Psoas muscle (tissue), 8 donors: ENCODE data around the gene IFNA16. TPM values are rescaled to one million over a fixed set of nuclear protein-coding genes. Genes with fewer than 3 reads are reported as not detected.
"Not testable (repeated sequence)": the region's sequence is repeated elsewhere in the genome, so short reads cannot be mapped to it uniquely, and the experiment has no call there.

ENCODE experiments used
- ATAC-seq, 4 donors: fragments of 200-7000 bp; cut with Tn5 transposase; one replicate each; pipeline ENCODE4 v1.9.1; 2020; ENCODE audit warnings: moderate library complexity in 3 of 4, mild to moderate bottlenecking in 2 of 4
- DNase-seq, 2 donors: peaks; one replicate each; pipeline ENCODE4 v3.0.0-alpha.2; 2020
- H3K27ac ChIP-seq: fragments of 200-600 bp; one replicate; pipeline ENCODE4 v1.8.0; 2022
- H3K27me3 ChIP-seq, 3 donors: fragments of 200-600 bp in 1 of 3; one replicate each; pipeline versions ENCODE4 v1.6.1 to v1.8.0; 2013 to 2022; ENCODE audit warnings: low read length in 2 of 3, mild to moderate bottlenecking in 2 of 3, moderate library complexity in 1 of 3; ENCODE audit not compliant: insufficient read depth in 3 of 3
- H3K36me3 ChIP-seq, 2 donors: fragments of 200-600 bp in 1 of 2; one replicate each; pipeline versions ENCODE4 v1.6.1 to v1.8.0; 2013 to 2022; ENCODE audit warnings: low read depth in 1 of 2, mild to moderate bottlenecking in 1 of 2, moderate library complexity in 1 of 2; ENCODE audit not compliant: insufficient read depth in 1 of 2
- H3K4me1 ChIP-seq: fragments of 200-600 bp; one replicate; pipeline ENCODE4 v1.8.0; 2022
- H3K4me3 ChIP-seq: fragments of 200-600 bp; one replicate; pipeline ENCODE4 v1.8.0; 2022; ENCODE audit warnings: mild to moderate bottlenecking
- H3K9me3 ChIP-seq: fragments of 200-600 bp; one replicate; pipeline ENCODE4 v1.8.0; 2022
- CTCF ChIP-seq: fragments of 200-600 bp; IDR thresholded peaks from one replicate; pipeline ENCODE4 v1.8.0; 2022; ENCODE audit warnings: antibody characterized with exemption
- WGBS, 3 donors: extraction: QIAGEN DNeasy Blood & Tissue Kit; methylation state at CpG; one replicate each; pipeline versions ENCODE4 v1.1.6 to v1.1.7; 2013; 5-methylcytosine and 5-hydroxymethylcytosine counted together
- intact Hi-C, 2 donors: fragments of 100-400 bp; cut with DNase I; formaldehyde crosslinking; loops; one replicate each; pipeline versions ENCODE4 v1.11.0 to v1.14.2; 2022
- polyA plus RNA-seq, 3 donors: library from polyadenylated mRNA; stranded (reverse); fragments of 200-250 nt; gene quantifications; one replicate each; pipeline ENCODE4 v1.2.3, GENCODE V29; 2013
- total RNA-seq, 4 donors: library from RNA; stranded (reverse); fragmentation: NEBNext Ultra II Directional in 2 of 4; extraction: Animal tissue kit (Norgen Biotek cat#: 25700) in 2 of 4; gene quantifications; one replicate each; pipeline versions ENCODE4 v1.2.1 to v1.2.4, GENCODE V29; 2021 to 2023
- donor health status: healthy with polysubstance abuse.
- donor health status: DM: no; HTN: no; CAD: no; lungs with moderate emphysema.
- donor health status: Bipolar disorder and iron deficiency.
- donor health status: healthy.
- donor health status: DM: yes; HTN: yes; CAD: no.
- donor health status: DM: no; HTN: no; CAD: no.
- donor health status: DM: no; HTN: no; CAD: no.
- donor health status: DM: yes; HTN: yes; CAD: no.

IFNA16 gene
- total and polyA plus RNA-seq, 7 donors, result not detected

GRCh38 chr9:21174671-21175070 lies 42.4 kb downstream of the IFNA16 start:
- Histone ChIP-seq H3K27ac (no peak overlapping the region), H3K27me3 (no peaks in the 10 kb centered on the region), H3K9me3 (no peaks in the 10 kb centered on the region), H3K4me3 (no peak overlapping the region), H3K36me3 (no peaks in the 10 kb centered on the region), H3K4me1 (no peaks in the 10 kb centered on the region)
- DNase-seq, result no peak
- WGBS, 3 donors, result 75 to 86% (median 79%) methylated on average over 2 of the region's 2 CpGs
- no peak for TF ChIP-seq CTCF
- intact Hi-C loops, result no loop called here
- no peak for ATAC-seq

GRCh38 chr9:21172156-21172555 lies 45.0 kb downstream of the IFNA16 start:
- no peaks in the 10 kb centered on the region for H3K36me3 ChIP-seq
- intact Hi-C loops, result no loop called here
- no peak overlapping the region for H3K27ac ChIP-seq
- no peaks in the 10 kb centered on the region for H3K4me1 ChIP-seq
- DNase-seq (no peak), ATAC-seq (no peak)
- H3K9me3 ChIP-seq, result no peaks in the 10 kb centered on the region
- H3K4me3 ChIP-seq, result no peak overlapping the region
- no peak for TF ChIP-seq CTCF
- no peaks in the 10 kb centered on the region for H3K27me3 ChIP-seq
- WGBS, 3 donors, result 88 to 91% (median 89%) methylated on average over 3 of the region's 3 CpGs

- Histone ChIP-seq H3K4me3 (no peak overlapping the region), H3K27ac (no peak overlapping the region), H3K4me1 (no peaks in the 10 kb centered on the region), H3K27me3 (no peaks in the 10 kb centered on the region), H3K36me3 (no peaks in the 10 kb centered on the region), H3K9me3 (no peaks in the 10 kb centered on the region)
- WGBS, 3 donors, result 59 to 81% (median 74%) methylated on average over 1 of the region's 1 CpG
- intact Hi-C loops, result no loop called here
- DNase-seq, result no peak
- ATAC-seq, result no peak
- no peak for TF ChIP-seq CTCF
These were observed 45.8 kb downstream of the IFNA16 start for GRCh38 chr9:21171351-21171750.

GRCh38 chr9:21166560-21166959 lies 50.6 kb downstream of the IFNA16 start, which contains the start of gene IFNA21:
Gene IFNA21, minus strand, starts transcription at chr9:21166660. Its CDS starts 48 bp downstream, at chr9:21166612.
- H3K4me3 ChIP-seq, ATAC-seq, H3K9me3 ChIP-seq, H3K4me1 ChIP-seq, intact Hi-C loops, H3K27me3 ChIP-seq, DNase-seq, H3K36me3 ChIP-seq, H3K27ac ChIP-seq: not testable (repeated sequence)
- 77 to 83% (median 82%) methylated on average over 2 of the region's 2 CpGs for WGBS, 3 donors

Other genes starting within 250 kb of the IFNA16 start
- under 1 TPM; 0.23 to 0.52 (median 0.38) TPM for gene HACD4, start 185.7 kb downstream of the IFNA16 start, total RNA-seq
- gene HACD4, start 185.7 kb downstream of the IFNA16 start, polyA plus RNA-seq, result under 1 TPM; 0.16 to 0.21 (median 0.16) TPM
- not detected for gene IFNB1, start 139.4 kb downstream of the IFNA16 start, total RNA-seq
- gene IFNB1, start 139.4 kb downstream of the IFNA16 start, polyA plus RNA-seq, result not detected
- not detected for gene IFNW1, start 75.5 kb downstream of the IFNA16 start, total RNA-seq
- not detected for gene IFNW1, start 75.5 kb downstream of the IFNA16 start, polyA plus RNA-seq
- not detected for gene IFNA21, start 50.7 kb downstream of the IFNA16 start, total RNA-seq
- gene IFNA21, start 50.7 kb downstream of the IFNA16 start, polyA plus RNA-seq, result not detected
- not detected for gene IFNA4, start 29.7 kb downstream of the IFNA16 start, total RNA-seq
- not detected for gene IFNA4, start 29.7 kb downstream of the IFNA16 start, polyA plus RNA-seq
- gene IFNA7, start 15.1 kb downstream of the IFNA16 start, total RNA-seq, result not detected
- not detected for gene IFNA7, start 15.1 kb downstream of the IFNA16 start, polyA plus RNA-seq
- not detected for gene IFNA10, start 10.2 kb downstream of the IFNA16 start, total RNA-seq
- gene IFNA10, start 10.2 kb downstream of the IFNA16 start, polyA plus RNA-seq, result under 1 TPM in 1 of 3 donors, not detected in 2; 0.14 TPM
- not detected for gene IFNA17, start 10.9 kb upstream of the IFNA16 start, total RNA-seq
- not detected for gene IFNA17, start 10.9 kb upstream of the IFNA16 start, polyA plus RNA-seq
- not detected for gene IFNA14, start 22.7 kb upstream of the IFNA16 start, total RNA-seq
- gene IFNA14, start 22.7 kb upstream of the IFNA16 start, polyA plus RNA-seq, result not detected
- gene IFNA5, start 88.0 kb upstream of the IFNA16 start, total RNA-seq, result not detected
- under 1 TPM in 1 of 3 donors, not detected in 2; 0.05 TPM for gene IFNA5, start 88.0 kb upstream of the IFNA16 start, polyA plus RNA-seq
- gene KLHL9, start 118.1 kb upstream of the IFNA16 start, total RNA-seq, result 10 to 100 TPM in 1 of 4 donors, 1 to 10 TPM in 3; 7.5 to 10.2 (median 8.0) TPM
- gene KLHL9, start 118.1 kb upstream of the IFNA16 start, polyA plus RNA-seq, result 1 to 10 TPM; 3.6 to 8.4 (median 5.2) TPM
- not detected for gene IFNA6, start 133.6 kb upstream of the IFNA16 start, total RNA-seq
- not detected for gene IFNA6, start 133.6 kb upstream of the IFNA16 start, polyA plus RNA-seq
- not detected for gene IFNA13, start 150.7 kb upstream of the IFNA16 start, total RNA-seq
- not detected for gene IFNA13, start 150.7 kb upstream of the IFNA16 start, polyA plus RNA-seq
- not detected for gene IFNA2, start 168.1 kb upstream of the IFNA16 start, total RNA-seq
- not detected for gene IFNA2, start 168.1 kb upstream of the IFNA16 start, polyA plus RNA-seq
- not detected for gene IFNA8, start 191.8 kb upstream of the IFNA16 start, total RNA-seq
- gene IFNA8, start 191.8 kb upstream of the IFNA16 start, polyA plus RNA-seq, result not detected
- not detected for gene IFNA1, start 223.1 kb upstream of the IFNA16 start, total RNA-seq
- not detected for gene IFNA1, start 223.1 kb upstream of the IFNA16 start, polyA plus RNA-seq